Astrocyte (in vitro differentiated cells and primary cell): Measurements from ENCODE around the gene TARBP2.

Experiments used
- EZH2 ChIP-seq: IDR thresholded peaks from 2 replicates; pipeline ENCODE4 v1.6.1; 2012; ENCODE audit warnings: mild to moderate bottlenecking, low read length, inconsistent platforms; ENCODE audit not compliant: insufficient read depth
- TF ChIP-seq, protein P1 (sequence below): IDR thresholded peaks from 2 replicates; pipeline ENCODE4 v1.5.1; 2011; ENCODE audit warnings: low read depth, mild to moderate bottlenecking, inconsistent platforms, low read length, moderate library complexity; ENCODE audit not compliant: insufficient read depth

DNA sequence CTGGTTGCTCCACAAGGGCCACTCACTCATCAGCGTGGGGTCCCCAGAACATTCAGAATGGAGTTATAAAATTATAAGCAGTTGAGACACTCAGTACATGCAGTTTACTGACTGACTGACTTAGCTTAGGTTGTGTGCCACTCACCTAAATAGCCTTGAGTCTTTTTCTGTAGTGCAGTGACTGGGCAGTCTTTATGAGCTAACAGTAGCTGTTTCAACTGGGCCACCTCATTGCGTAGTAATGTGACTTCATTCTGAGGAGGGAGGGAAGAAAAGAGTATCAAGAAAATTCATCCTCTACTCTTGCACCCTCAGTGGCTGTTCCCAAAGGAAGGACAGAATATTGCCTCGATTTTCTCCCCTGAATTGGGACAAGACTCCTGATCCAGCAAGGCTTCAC lies 22.0 kb downstream of the TARBP2 start:
- TF ChIP-seq, protein P1, sequence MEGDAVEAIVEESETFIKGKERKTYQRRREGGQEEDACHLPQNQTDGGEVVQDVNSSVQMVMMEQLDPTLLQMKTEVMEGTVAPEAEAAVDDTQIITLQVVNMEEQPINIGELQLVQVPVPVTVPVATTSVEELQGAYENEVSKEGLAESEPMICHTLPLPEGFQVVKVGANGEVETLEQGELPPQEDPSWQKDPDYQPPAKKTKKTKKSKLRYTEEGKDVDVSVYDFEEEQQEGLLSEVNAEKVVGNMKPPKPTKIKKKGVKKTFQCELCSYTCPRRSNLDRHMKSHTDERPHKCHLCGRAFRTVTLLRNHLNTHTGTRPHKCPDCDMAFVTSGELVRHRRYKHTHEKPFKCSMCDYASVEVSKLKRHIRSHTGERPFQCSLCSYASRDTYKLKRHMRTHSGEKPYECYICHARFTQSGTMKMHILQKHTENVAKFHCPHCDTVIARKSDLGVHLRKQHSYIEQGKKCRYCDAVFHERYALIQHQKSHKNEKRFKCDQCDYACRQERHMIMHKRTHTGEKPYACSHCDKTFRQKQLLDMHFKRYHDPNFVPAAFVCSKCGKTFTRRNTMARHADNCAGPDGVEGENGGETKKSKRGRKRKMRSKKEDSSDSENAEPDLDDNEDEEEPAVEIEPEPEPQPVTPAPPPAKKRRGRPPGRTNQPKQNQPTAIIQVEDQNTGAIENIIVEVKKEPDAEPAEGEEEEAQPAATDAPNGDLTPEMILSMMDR: no peak
- TF ChIP-seq EZH2: no peak
